Stimulated activated CD8-positive, alpha-beta memory T cell treated with anti-CD3 and anti-CD28 coated beads, Interleukin-7, amount 100 ng/mL, for 48 hours (primary cell): Measurements from ENCODE around the gene COL24A1.
"Not testable (repeated sequence)": the region's sequence is repeated elsewhere in the genome, so short reads cannot be mapped to it uniquely, and the experiment has no call there.

Experiments
- DNase-seq, 2 donors: peaks; one replicate each; pipeline ENCODE4 v3.0.0-alpha.2; 2020; ENCODE audit warnings: low read depth in 1 of 2; ENCODE audit errors: extremely low read depth in 1 of 2

Gene COL24A1

GRCh38 chr1:85998105-85998855, 158.3 kb downstream of the COL24A1 start:
- no peak for DNase-seq

- DNase-seq, result no peak
Observed at GRCh38 chr1:85992791-85993190, 163.8 kb downstream of the COL24A1 start.

GRCh38 chr1:85991261-85991660, 165.3 kb downstream of the COL24A1 start:
- no peak for DNase-seq

GRCh38 chr1:85984636-85985035, 171.9 kb downstream of the COL24A1 start:
- no peak for DNase-seq

GRCh38 chr1:85983316-85983715, 173.3 kb downstream of the COL24A1 start:
- no peak for DNase-seq

GRCh38 chr1:85976516-85977205, 179.9 kb downstream of the COL24A1 start:
- DNase-seq, result no peak

- no peak for DNase-seq
Observed at GRCh38 chr1:85975912-85976371, 180.6 kb downstream of the COL24A1 start.

GRCh38 chr1:85962457-85962856, 194.1 kb downstream of the COL24A1 start:
- no peak for DNase-seq

- DNase-seq, result no peak
Observed at GRCh38 chr1:85957760-85958159, 198.8 kb downstream of the COL24A1 start.

GRCh38 chr1:85955218-85955617, 201.4 kb downstream of the COL24A1 start:
- not testable (repeated sequence) for DNase-seq

GRCh38 chr1:85952460-85952859, 204.1 kb downstream of the COL24A1 start:
- no peak for DNase-seq

GRCh38 chr1:85947186-85947585, 209.4 kb downstream of the COL24A1 start:
- DNase-seq, result no peak

GRCh38 chr1:85943945-85944344, 212.6 kb downstream of the COL24A1 start:
- DNase-seq, result no peak

GRCh38 chr1:85943526-85943925, 213.0 kb downstream of the COL24A1 start:
- no peak for DNase-seq

- DNase-seq, result no peak
Observed at GRCh38 chr1:85940656-85941306, 215.8 kb downstream of the COL24A1 start.

- no peak for DNase-seq
Observed at GRCh38 chr1:85938829-85939228, 217.7 kb downstream of the COL24A1 start.

GRCh38 chr1:85936470-85936869, 220.1 kb downstream of the COL24A1 start:
- no peak for DNase-seq

GRCh38 chr1:85936057-85936456, 220.5 kb downstream of the COL24A1 start:
- DNase-seq, result no peak

- no peak for DNase-seq
Observed at GRCh38 chr1:85935234-85935633, 221.3 kb downstream of the COL24A1 start.

- DNase-seq, result no peak
Observed at GRCh38 chr1:85934516-85934915, 222.1 kb downstream of the COL24A1 start.

GRCh38 chr1:85933961-85934360, 222.6 kb downstream of the COL24A1 start:
- no peak for DNase-seq

- DNase-seq, result no peak
Observed at GRCh38 chr1:85911742-85912141, 244.8 kb downstream of the COL24A1 start.
